GM12878 (cell line): ENCODE results near the gene DIAPH3. TPM values are rescaled to one million over a fixed set of nuclear protein-coding genes. Genes with fewer than 3 reads are reported as not detected.

Source experiments
- ATAC-seq: fragments of 200-7000 bp; cut with Tn5 transposase; 3 replicates; pipeline ENCODE4 v1.9.1; 2020; ENCODE audit warnings: mild to moderate bottlenecking, moderate library complexity
- BruUV-seq: library from RNA; stranded (reverse); fragments of 400-500 nt; replicated peaks from 2 replicates; lab custom pipeline; 2021; lab: Mats Ljungman, UMichigan
- CTCF ChIA-PET: fragments of 300-600 bp; sonication (Branson Sonifier 250); formaldehyde crosslinking; extraction: SDS; loops from one replicate; lab custom pipeline; 2021; ENCODE audit warnings: inconsistent platforms; lab: Yijun Ruan, JAX
- POLR2A ChIA-PET: fragments of 350-600 bp; formaldehyde crosslinking; extraction: SDS; loops from one replicate; lab custom pipeline; 2021; ENCODE audit warnings: inconsistent platforms; lab: Charles Lee
- RAD21 ChIA-PET: fragments of 300-600 bp; sonication (Branson Sonifier 250); formaldehyde crosslinking; loops from one replicate; lab custom pipeline; 2023; ENCODE audit warnings: antibody characterized with exemption; ENCODE audit not compliant: unreplicated experiment; lab: Charles Lee
- SMC1A ChIA-PET: fragments of 300-600 bp; sonication (Branson Sonifier 250); formaldehyde crosslinking; loops from one replicate; lab custom pipeline; 2023; ENCODE audit not compliant: unreplicated experiment, uncharacterized antibody; lab: Charles Lee
- DNase-seq: peaks from one replicate; pipeline ENCODE4 v3.0.0-alpha.2; 2011; ENCODE audit warnings: low read depth, low spot score
- FAIRE-seq: peaks from 3 replicates; lab custom pipeline; 2011; peaks lifted over from hg19 to GRCh38; lab: Jason Lieb, UNC
- H2AFZ ChIP-seq: 2 replicates; pipeline ENCODE4 v1.6.0; 2011; ENCODE audit warnings: low read depth, low read length, control low read depth; ENCODE audit not compliant: control insufficient read depth
- H3K27ac ChIP-seq: 2 replicates; pipeline ENCODE4 v1.5.1; 2011; ENCODE audit warnings: control low read depth; ENCODE audit not compliant: control insufficient read depth, insufficient read depth
- H3K27me3 ChIP-seq, 2 experiments: replicated peaks in 1 of 2; 2 replicates each; pipeline versions ENCODE4 v1.6.0 to v1.6.1; 2011; ENCODE audit warnings: low read length in 1 of 2; ENCODE audit not compliant: control insufficient read depth in 2 of 2, insufficient read depth in 2 of 2
- H3K36me3 ChIP-seq, 2 experiments: 2 replicates each; pipeline ENCODE4 v1.5.1; 2011; ENCODE audit warnings: low read length in 1 of 2; ENCODE audit not compliant: control insufficient read depth in 2 of 2, insufficient read depth in 2 of 2
- H3K4me1 ChIP-seq: 2 replicates; pipeline ENCODE4 v1.6.1; 2011; ENCODE audit warnings: mild to moderate bottlenecking, low read length, moderate library complexity, mixed read lengths; ENCODE audit not compliant: control insufficient read depth, insufficient read depth
- H3K4me2 ChIP-seq: 2 replicates; pipeline ENCODE4 v1.6.0; 2011; ENCODE audit warnings: control low read depth; ENCODE audit not compliant: control insufficient read depth, insufficient read depth
- H3K4me3 ChIP-seq: fragments of 200-600 bp; sonication (generic); 2 replicates; pipeline ENCODE4 v1.5.1; 2016
- H3K79me2 ChIP-seq: 2 replicates; pipeline ENCODE4 v1.6.0; 2011; ENCODE audit warnings: low read length; ENCODE audit not compliant: control insufficient read depth, insufficient read depth
- H3K9ac ChIP-seq: 2 replicates; pipeline ENCODE4 v1.8.0; 2011; ENCODE audit warnings: low read length, control low read depth, mixed read lengths; ENCODE audit not compliant: control insufficient read depth, insufficient read depth
- H3K9me3 ChIP-seq: replicated peaks from 3 replicates; pipeline ENCODE4 v1.5.1; 2011; ENCODE audit warnings: mild to moderate bottlenecking, low read length; ENCODE audit not compliant: control insufficient read depth, insufficient read depth
- H4K20me1 ChIP-seq: 2 replicates; pipeline ENCODE4 v1.6.0; 2011; ENCODE audit not compliant: control insufficient read depth, insufficient read depth
- BRCA1 ChIP-seq: IDR thresholded peaks from 2 replicates; pipeline ENCODE4 v1.6.1; 2011; ENCODE audit warnings: low read depth, low read length, improper control_type of control experiment
- DPF2 ChIP-seq: fragments of 450-650 bp; IDR thresholded peaks from 2 replicates; pipeline ENCODE4 v1.6.1; 2017; ENCODE audit warnings: mild to moderate bottlenecking
- FOS ChIP-seq: IDR thresholded peaks from 3 replicates; pipeline ENCODE4 v1.6.1; 2011; ENCODE audit warnings: borderline replicate concordance; ENCODE audit not compliant: insufficient read length; ENCODE audit errors: extremely low read depth
- IRF4 ChIP-seq: IDR thresholded peaks from 2 replicates; pipeline ENCODE4 v1.6.1; 2011; ENCODE audit warnings: low read depth, low read length
- NR2C2 ChIP-seq: IDR thresholded peaks from 2 replicates; pipeline ENCODE4 v1.6.1; 2011; ENCODE audit warnings: borderline replicate concordance, low read depth; ENCODE audit not compliant: control insufficient read depth, insufficient read length
- PAX5 ChIP-seq: IDR thresholded peaks from 2 replicates; pipeline ENCODE4 v1.6.1; 2011; ENCODE audit warnings: low read depth, low read length, borderline replicate concordance
- RCOR1 ChIP-seq: conservative IDR thresholded peaks from 2 replicates; pipeline ENCODE4 v1.6.1; 2012; ENCODE audit warnings: low read depth, low read length, improper control_type of control experiment
- SIX5 ChIP-seq: IDR thresholded peaks from 2 replicates; pipeline ENCODE4 v1.6.1; 2011; ENCODE audit warnings: mild to moderate bottlenecking, low read depth, low read length, moderate library complexity; ENCODE audit not compliant: severe bottlenecking
- STAT3 ChIP-seq: IDR thresholded peaks from 2 replicates; pipeline ENCODE4 v1.6.1; 2011; ENCODE audit warnings: low read depth, low read length, improper control_type of control experiment
- SUPT20H ChIP-seq: IDR thresholded peaks from 2 replicates; pipeline ENCODE4 v1.6.1; 2011; ENCODE audit warnings: low read depth, mild to moderate bottlenecking, low read length, moderate library complexity, borderline replicate concordance; ENCODE audit not compliant: control insufficient read depth
- TBL1XR1 ChIP-seq: IDR thresholded peaks from 2 replicates; pipeline ENCODE4 v1.6.1; 2012; ENCODE audit warnings: low read depth, low read length, improper control_type of control experiment
- ZSCAN29 ChIP-seq: fragments of 450-650 bp; IDR thresholded peaks from 2 replicates; pipeline ENCODE4 v1.6.1; 2017; ENCODE audit warnings: mild to moderate bottlenecking, moderate library complexity
- ZZZ3 ChIP-seq: IDR thresholded peaks from 2 replicates; pipeline ENCODE4 v1.6.1; 2011; ENCODE audit warnings: low read depth; ENCODE audit not compliant: control insufficient read depth, insufficient read length
- WGBS: methylation state at CpG from one replicate; pipeline ENCODE4 v1.1.6; 2016; ENCODE audit warnings: low lambda C conversion rate; ENCODE audit not compliant: insufficient replicate concordance, insufficient coverage; ENCODE audit errors: missing lambda C conversion rate; 5-methylcytosine and 5-hydroxymethylcytosine counted together
- in situ Hi-C: fragments of 300-500 bp; cut with MboI; formaldehyde crosslinking; loops from 9 replicates; pipeline ENCODE4 v1.14.3; 2018; ENCODE audit warnings: mixed read lengths
- intact Hi-C: fragments of 100-400 bp; cut with micrococcal nuclease; formaldehyde crosslinking; loops from one replicate; pipeline ENCODE4 v1.14.2; 2022; ENCODE audit not compliant: unreplicated experiment
- polyA plus RNA-seq, 11 experiments: library from polyadenylated mRNA; depleted of rRNA in 4 of 11; unstranded in 6 of 11; stranded (reverse) in 5 of 11; fragments of >200 nt; fragmentation: Nextera tagmentation in 4 of 11; fragmentation: Illumina TruSeq in 1 of 11; extraction: Ambion mirVana in 4 of 11; extraction: Trizol in 1 of 11; gene quantifications; 1 replicate in 1 of 11; 2 replicates in 10 of 11; pipeline versions ENCODE4 v1.2.1 to v1.2.3, GENCODE V29; 2011 to 2016; ENCODE audit warnings: inconsistent platforms in 2 of 11, missing spikeins in 2 of 11, low read depth in 1 of 11
- total RNA-seq, 4 experiments: library from RNA; depleted of rRNA in 3 of 4; stranded (reverse); fragments of >200 nt in 3 of 4; fragmentation: Illumina TruSeq in 1 of 4; extraction: Trizol in 1 of 4; gene quantifications; 2 replicates each; pipeline versions ENCODE4 v1.2.1 to v1.2.3, GENCODE V29; 2013 to 2021
- TF ChIP-seq, protein P1 (sequence below): fragments of 150-350 bp; IDR thresholded peaks from 2 replicates; pipeline ENCODE4 v1.6.1; 2014; ENCODE audit warnings: mild to moderate bottlenecking, low read depth, low read length
- TF ChIP-seq, protein P2 (sequence below): fragments of 450-650 bp; formaldehyde crosslinking; IDR thresholded peaks from 2 replicates; pipeline ENCODE4 v1.4.0; 2020; ENCODE audit warnings: mild to moderate bottlenecking, moderate library complexity
- TF ChIP-seq, protein P3 (sequence below): IDR thresholded peaks from 2 replicates; pipeline ENCODE4 v1.6.1; 2012; ENCODE audit warnings: low read depth, low read length, improper control_type of control experiment
- TF ChIP-seq, protein P4 (sequence below): IDR thresholded peaks from 2 replicates; pipeline ENCODE4 v1.6.1; 2012; ENCODE audit warnings: low read depth, low read length, improper control_type of control experiment
- TF ChIP-seq, protein P5 (sequence below): IDR thresholded peaks from 2 replicates; pipeline ENCODE4 v1.6.1; 2012; ENCODE audit warnings: low read length, inconsistent platforms

DIAPH3 gene
- total and polyA plus RNA-seq, 10 of the 15 experiments (the other 5 are each of a cell fraction or from before 2014, with no cell fraction given): 10.1 to 25.2 (median 15.4) TPM

DNA sequence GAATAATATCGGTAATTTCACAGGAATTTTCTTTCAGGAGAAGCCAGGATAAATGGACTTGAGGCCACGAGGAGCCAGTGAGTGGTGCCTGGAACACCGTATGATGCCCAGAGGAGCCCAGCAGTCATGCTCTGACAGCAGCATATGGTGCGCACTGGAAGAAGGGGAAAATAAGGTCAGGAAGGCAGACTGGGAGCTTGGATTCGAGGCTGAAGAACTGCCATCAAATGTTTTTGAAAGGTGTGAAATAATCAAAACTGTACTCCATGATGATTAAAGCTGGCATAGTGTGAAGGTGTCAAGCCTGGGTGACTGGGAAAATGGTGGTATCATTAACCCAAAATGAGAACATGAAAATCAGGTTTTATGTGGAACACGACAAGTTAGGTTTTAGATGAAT is 374.2 kb downstream of the DIAPH3 start:
- RAD21 ChIA-PET: no interaction called here
- Histone ChIP-seq H4K20me1 (no peaks in the 10 kb centered on the region), H3K36me3 (no peaks in the 10 kb centered on the region), H3K27me3 (no peaks in the 10 kb centered on the region), H2AFZ (no peak overlapping the region), H3K4me3 (no peak overlapping the region), H3K79me2 (no peaks in the 10 kb centered on the region), H3K27ac (no peak overlapping the region), H3K4me1 (no peaks in the 10 kb centered on the region), H3K9me3 (no peaks in the 10 kb centered on the region), H3K4me2 (no peak overlapping the region), H3K9ac (no peak overlapping the region)
- no peak for FAIRE-seq
- in situ Hi-C loops: no loop called here
- POLR2A ChIA-PET: interaction anchor here (1.4 kb wide), 1 partner anchor 11 kb away, joined by 4 read pairs; no protein-coding TSS in a partner anchor
- CTCF ChIA-PET: interaction anchor here (1.4 kb wide), 2 partner anchors 11 to 13 kb away, joined by 3 read pairs; no protein-coding TSS in a partner anchor
- BruUV-seq: no TSS peak
- TF ChIP-seq, protein P1, sequence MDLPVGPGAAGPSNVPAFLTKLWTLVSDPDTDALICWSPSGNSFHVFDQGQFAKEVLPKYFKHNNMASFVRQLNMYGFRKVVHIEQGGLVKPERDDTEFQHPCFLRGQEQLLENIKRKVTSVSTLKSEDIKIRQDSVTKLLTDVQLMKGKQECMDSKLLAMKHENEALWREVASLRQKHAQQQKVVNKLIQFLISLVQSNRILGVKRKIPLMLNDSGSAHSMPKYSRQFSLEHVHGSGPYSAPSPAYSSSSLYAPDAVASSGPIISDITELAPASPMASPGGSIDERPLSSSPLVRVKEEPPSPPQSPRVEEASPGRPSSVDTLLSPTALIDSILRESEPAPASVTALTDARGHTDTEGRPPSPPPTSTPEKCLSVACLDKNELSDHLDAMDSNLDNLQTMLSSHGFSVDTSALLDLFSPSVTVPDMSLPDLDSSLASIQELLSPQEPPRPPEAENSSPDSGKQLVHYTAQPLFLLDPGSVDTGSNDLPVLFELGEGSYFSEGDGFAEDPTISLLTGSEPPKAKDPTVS: no peak
- no peak for TF ChIP-seq SUPT20H
- TF ChIP-seq PAX5: no peak
- no peak for TF ChIP-seq FOS
- no peak for TF ChIP-seq DPF2
- no peak for TF ChIP-seq SIX5
- TF ChIP-seq, protein P2, sequence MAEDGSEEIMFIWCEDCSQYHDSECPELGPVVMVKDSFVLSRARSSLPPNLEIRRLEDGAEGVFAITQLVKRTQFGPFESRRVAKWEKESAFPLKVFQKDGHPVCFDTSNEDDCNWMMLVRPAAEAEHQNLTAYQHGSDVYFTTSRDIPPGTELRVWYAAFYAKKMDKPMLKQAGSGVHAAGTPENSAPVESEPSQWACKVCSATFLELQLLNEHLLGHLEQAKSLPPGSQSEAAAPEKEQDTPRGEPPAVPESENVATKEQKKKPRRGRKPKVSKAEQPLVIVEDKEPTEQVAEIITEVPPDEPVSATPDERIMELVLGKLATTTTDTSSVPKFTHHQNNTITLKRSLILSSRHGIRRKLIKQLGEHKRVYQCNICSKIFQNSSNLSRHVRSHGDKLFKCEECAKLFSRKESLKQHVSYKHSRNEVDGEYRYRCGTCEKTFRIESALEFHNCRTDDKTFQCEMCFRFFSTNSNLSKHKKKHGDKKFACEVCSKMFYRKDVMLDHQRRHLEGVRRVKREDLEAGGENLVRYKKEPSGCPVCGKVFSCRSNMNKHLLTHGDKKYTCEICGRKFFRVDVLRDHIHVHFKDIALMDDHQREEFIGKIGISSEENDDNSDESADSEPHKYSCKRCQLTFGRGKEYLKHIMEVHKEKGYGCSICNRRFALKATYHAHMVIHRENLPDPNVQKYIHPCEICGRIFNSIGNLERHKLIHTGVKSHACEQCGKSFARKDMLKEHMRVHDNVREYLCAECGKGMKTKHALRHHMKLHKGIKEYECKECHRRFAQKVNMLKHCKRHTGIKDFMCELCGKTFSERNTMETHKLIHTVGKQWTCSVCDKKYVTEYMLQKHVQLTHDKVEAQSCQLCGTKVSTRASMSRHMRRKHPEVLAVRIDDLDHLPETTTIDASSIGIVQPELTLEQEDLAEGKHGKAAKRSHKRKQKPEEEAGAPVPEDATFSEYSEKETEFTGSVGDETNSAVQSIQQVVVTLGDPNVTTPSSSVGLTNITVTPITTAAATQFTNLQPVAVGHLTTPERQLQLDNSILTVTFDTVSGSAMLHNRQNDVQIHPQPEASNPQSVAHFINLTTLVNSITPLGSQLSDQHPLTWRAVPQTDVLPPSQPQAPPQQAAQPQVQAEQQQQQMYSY (CRISPR knock-in tag): no peak
- TF ChIP-seq TBL1XR1: no peak
- no peak for TF ChIP-seq ZZZ3
- TF ChIP-seq NR2C2: no peak
- TF ChIP-seq BRCA1: no peak
- TF ChIP-seq, protein P3, sequence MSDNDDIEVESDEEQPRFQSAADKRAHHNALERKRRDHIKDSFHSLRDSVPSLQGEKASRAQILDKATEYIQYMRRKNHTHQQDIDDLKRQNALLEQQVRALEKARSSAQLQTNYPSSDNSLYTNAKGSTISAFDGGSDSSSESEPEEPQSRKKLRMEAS: no peak
- TF ChIP-seq, protein P4, sequence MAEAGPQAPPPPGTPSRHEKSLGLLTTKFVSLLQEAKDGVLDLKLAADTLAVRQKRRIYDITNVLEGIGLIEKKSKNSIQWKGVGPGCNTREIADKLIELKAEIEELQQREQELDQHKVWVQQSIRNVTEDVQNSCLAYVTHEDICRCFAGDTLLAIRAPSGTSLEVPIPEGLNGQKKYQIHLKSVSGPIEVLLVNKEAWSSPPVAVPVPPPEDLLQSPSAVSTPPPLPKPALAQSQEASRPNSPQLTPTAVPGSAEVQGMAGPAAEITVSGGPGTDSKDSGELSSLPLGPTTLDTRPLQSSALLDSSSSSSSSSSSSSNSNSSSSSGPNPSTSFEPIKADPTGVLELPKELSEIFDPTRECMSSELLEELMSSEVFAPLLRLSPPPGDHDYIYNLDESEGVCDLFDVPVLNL: no peak
- no peak for TF ChIP-seq ZSCAN29
- TF ChIP-seq RCOR1: no peak
- no peak for TF ChIP-seq STAT3
- TF ChIP-seq IRF4: no peak
- TF ChIP-seq, protein P5, sequence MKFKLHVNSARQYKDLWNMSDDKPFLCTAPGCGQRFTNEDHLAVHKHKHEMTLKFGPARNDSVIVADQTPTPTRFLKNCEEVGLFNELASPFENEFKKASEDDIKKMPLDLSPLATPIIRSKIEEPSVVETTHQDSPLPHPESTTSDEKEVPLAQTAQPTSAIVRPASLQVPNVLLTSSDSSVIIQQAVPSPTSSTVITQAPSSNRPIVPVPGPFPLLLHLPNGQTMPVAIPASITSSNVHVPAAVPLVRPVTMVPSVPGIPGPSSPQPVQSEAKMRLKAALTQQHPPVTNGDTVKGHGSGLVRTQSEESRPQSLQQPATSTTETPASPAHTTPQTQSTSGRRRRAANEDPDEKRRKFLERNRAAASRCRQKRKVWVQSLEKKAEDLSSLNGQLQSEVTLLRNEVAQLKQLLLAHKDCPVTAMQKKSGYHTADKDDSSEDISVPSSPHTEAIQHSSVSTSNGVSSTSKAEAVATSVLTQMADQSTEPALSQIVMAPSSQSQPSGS: no peak
- ATAC-seq: no peak
- DNase-seq: no peak
- intact Hi-C loops: no loop called here
- 85% methylated on average over 6 of the region's 6 CpGs for WGBS
- SMC1A ChIA-PET: interaction anchor here (1.7 to 2.1 kb wide), 2 partner anchors 19 to 26 kb away, joined by 4 to 9 read pairs; no protein-coding TSS in a partner anchor
